DOHH2 (cell line): Measurements from ENCODE around the gene ZNF324B.

Experiments
- H3F3A ChIP-seq: fragments of 200-600 bp; sonication (generic), shearing (Covaris generic); 2 replicates; pipeline ENCODE4 v1.6.0; 2016; ENCODE audit warnings: antibody characterized with exemption, mild to moderate bottlenecking; ENCODE audit not compliant: control insufficient read depth, insufficient read depth
- H3K27ac ChIP-seq: fragments of 200-600 bp; sonication (generic); 2 replicates; pipeline ENCODE4 v1.5.1; 2014; ENCODE audit warnings: low read depth, mild to moderate bottlenecking, low read length, moderate library complexity
- H3K27me3 ChIP-seq: fragments of 200-600 bp; sonication (generic); 2 replicates; pipeline ENCODE4 v1.6.1; 2014; ENCODE audit warnings: mild to moderate bottlenecking, low read length, mixed read lengths; ENCODE audit not compliant: control insufficient read depth
- H3K36me3 ChIP-seq: fragments of 200-600 bp; sonication (generic); 2 replicates; pipeline ENCODE4 v1.6.1; 2014; ENCODE audit warnings: mild to moderate bottlenecking, low read length, moderate library complexity, mixed read lengths; ENCODE audit not compliant: control insufficient read depth
- H3K4me1 ChIP-seq: fragments of 200-600 bp; sonication (generic); 2 replicates; pipeline ENCODE4 v1.6.1; 2014; ENCODE audit warnings: mild to moderate bottlenecking, low read length, mixed read lengths; ENCODE audit not compliant: control insufficient read depth
- H3K4me2 ChIP-seq: fragments of 200-600 bp; sonication (generic); 2 replicates; pipeline ENCODE4 v1.6.0; 2014; ENCODE audit warnings: mild to moderate bottlenecking, low read length, moderate library complexity
- H3K4me3 ChIP-seq: fragments of 200-600 bp; sonication (generic); 2 replicates; pipeline ENCODE4 v1.5.1; 2014; ENCODE audit warnings: mild to moderate bottlenecking, low read length, mixed read lengths
- H3K79me2 ChIP-seq: fragments of 200-600 bp; sonication (generic); 2 replicates; pipeline ENCODE4 v1.6.1; 2014; ENCODE audit warnings: mild to moderate bottlenecking, low read length, mixed read lengths; ENCODE audit not compliant: control insufficient read depth
- H3K9me2 ChIP-seq: fragments of 200-600 bp; sonication (generic); replicated peaks from 2 replicates; pipeline ENCODE4 v1.6.1; 2014; ENCODE audit warnings: mild to moderate bottlenecking, low read length, mixed read lengths; ENCODE audit not compliant: control insufficient read depth
- H3K9me3 ChIP-seq: fragments of 200-600 bp; sonication (generic); 2 replicates; pipeline ENCODE4 v1.6.1; 2014; ENCODE audit warnings: antibody characterized with exemption, low read length, mixed read lengths; ENCODE audit not compliant: control insufficient read depth, insufficient read depth
- H4K20me1 ChIP-seq: fragments of 200-600 bp; sonication (generic); 2 replicates; pipeline ENCODE4 v1.6.0; 2014; ENCODE audit warnings: low read depth, mild to moderate bottlenecking, antibody characterized with exemption, low read length, moderate library complexity; ENCODE audit not compliant: control insufficient read depth, insufficient read depth
- CTCF ChIP-seq: fragments of 200-600 bp; sonication (generic); IDR thresholded peaks from one replicate; pipeline ENCODE4 v1.5.1; 2014; ENCODE audit warnings: antibody characterized with exemption, mild to moderate bottlenecking, low read depth, low read length; ENCODE audit not compliant: poor library complexity, severe bottlenecking
- EZH2phosphoT487 ChIP-seq: fragments of 200-600 bp; sonication (generic); IDR thresholded peaks from 2 replicates; pipeline ENCODE4 v1.6.1; 2017; ENCODE audit warnings: borderline replicate concordance, mild to moderate bottlenecking, antibody characterized with exemption, low read length, moderate library complexity, mixed read lengths

ZNF324B gene

GRCh38 chr19:58499021-58499927 is 47.9 kb downstream of the ZNF324B start:
- Histone ChIP-seq H3K27me3 (no peaks in the 10 kb centered on the region), H3F3A (no peaks in the 10 kb centered on the region), H3K4me1 (peaks cover 16% of the 10 kb centered on the region), H3K4me3 (peak overlapping the region; percentile 81), H3K4me2 (peak overlapping the region; percentile 95), H3K9me2 (no peaks in the 10 kb centered on the region), H3K36me3 (no peaks in the 10 kb centered on the region; the same call in 1 of the 2 replicates), H3K79me2 (peaks cover 15% of the 10 kb centered on the region), H3K9me3 (peaks cover 11% of the 10 kb centered on the region; the same call in 1 of the 2 replicates), H4K20me1 (no peaks in the 10 kb centered on the region), H3K27ac (peak overlapping the region; percentile 61)
- no peak for TF ChIP-seq EZH2phosphoT487
- peak; percentile 61 for TF ChIP-seq CTCF

GRCh38 chr19:58500242-58500641 is 48.8 kb downstream of the ZNF324B start:
- Histone ChIP-seq H3K79me2 (peaks cover 15% of the 10 kb centered on the region), H3K4me1 (peaks cover 16% of the 10 kb centered on the region), H3K9me3 (peaks cover 11% of the 10 kb centered on the region; the same call in 1 of the 2 replicates), H3K27ac (no peak overlapping the region), H3K9me2 (no peaks in the 10 kb centered on the region), H4K20me1 (no peaks in the 10 kb centered on the region), H3F3A (no peaks in the 10 kb centered on the region), H3K36me3 (no peaks in the 10 kb centered on the region; the same call in 1 of the 2 replicates), H3K4me3 (peak overlapping the region; percentile 81), H3K4me2 (peak overlapping the region; percentile 95), H3K27me3 (no peaks in the 10 kb centered on the region)
- TF ChIP-seq CTCF (no peak), EZH2phosphoT487 (no peak)
